ENCODE data around the gene RAB11A. TPM values are rescaled to one million over a fixed set of nuclear protein-coding genes. Genes with fewer than 3 reads are reported as not detected.
A peak's percentile ranks its signal among the peaks of the same experiment; 100 is the strongest.

The RAB11A gene
- total RNA-seq, 2 donors from 2014 or later: 122 to 183 TPM

DNA sequence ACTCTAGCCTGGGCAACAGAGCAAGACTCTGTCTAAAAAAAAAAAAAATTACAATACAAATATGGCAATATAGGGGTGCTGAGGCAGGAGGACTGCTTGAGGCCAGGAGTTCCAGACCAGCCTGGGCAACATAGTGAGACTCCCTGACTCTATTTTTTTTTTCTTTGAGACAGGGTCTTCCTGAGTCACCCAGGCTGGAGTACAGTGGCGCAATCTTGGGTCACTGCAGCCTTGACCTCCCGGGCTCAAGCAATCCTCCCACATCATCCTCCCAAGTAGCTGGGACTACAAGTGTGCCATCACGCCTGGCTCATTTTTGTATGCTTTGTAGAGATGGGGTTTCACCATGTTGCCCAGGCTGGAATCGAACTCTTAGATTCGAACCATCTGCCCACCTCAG lies 17.3 kb upstream of the RAB11A start:
- Histone ChIP-seq H3K9me3 (no peaks in the 10 kb centered on the region), H3K4me1 (no peaks in the 10 kb centered on the region), H3K36me3 (no peaks in the 10 kb centered on the region), H3K4me3 (no peak overlapping the region), H3K27me3 (no peaks in the 10 kb centered on the region), H3K27ac (no peak overlapping the region)
- DNase-seq (ENCODE audit: low spot score): no peak
- TF ChIP-seq, protein P1, sequence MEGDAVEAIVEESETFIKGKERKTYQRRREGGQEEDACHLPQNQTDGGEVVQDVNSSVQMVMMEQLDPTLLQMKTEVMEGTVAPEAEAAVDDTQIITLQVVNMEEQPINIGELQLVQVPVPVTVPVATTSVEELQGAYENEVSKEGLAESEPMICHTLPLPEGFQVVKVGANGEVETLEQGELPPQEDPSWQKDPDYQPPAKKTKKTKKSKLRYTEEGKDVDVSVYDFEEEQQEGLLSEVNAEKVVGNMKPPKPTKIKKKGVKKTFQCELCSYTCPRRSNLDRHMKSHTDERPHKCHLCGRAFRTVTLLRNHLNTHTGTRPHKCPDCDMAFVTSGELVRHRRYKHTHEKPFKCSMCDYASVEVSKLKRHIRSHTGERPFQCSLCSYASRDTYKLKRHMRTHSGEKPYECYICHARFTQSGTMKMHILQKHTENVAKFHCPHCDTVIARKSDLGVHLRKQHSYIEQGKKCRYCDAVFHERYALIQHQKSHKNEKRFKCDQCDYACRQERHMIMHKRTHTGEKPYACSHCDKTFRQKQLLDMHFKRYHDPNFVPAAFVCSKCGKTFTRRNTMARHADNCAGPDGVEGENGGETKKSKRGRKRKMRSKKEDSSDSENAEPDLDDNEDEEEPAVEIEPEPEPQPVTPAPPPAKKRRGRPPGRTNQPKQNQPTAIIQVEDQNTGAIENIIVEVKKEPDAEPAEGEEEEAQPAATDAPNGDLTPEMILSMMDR (IDR thresholded peaks at IDR 0.05): no peak

DNA sequence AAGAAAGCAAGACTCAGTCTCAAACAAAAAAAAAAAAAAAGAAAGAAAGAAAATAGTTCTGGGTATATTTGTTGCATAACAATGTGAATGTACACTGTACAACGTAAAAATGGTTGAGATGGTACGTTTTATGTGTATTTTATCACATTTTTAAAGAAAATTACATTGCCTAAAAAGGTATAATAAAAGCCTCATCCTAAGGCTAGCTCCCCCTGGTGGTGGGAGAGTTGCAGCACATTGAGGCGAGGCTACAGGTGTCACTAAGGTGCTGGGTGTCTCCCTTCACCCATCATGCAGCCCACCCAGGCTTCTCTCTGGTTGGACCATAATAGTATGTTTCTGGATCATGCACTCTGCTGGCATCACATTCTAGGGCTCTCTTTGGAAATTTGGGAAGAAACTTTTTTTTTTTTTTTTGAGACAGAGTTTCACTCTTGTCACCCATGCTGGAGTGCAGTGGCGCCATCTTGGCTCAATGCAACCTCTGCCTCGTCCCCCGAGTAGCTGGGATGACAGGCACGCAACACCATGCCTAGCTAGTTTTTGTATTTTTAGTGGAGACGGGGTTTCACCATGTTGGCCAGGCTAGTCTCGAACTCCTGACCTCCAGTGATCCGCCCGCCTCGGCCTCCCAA lies 12.4 kb upstream of the RAB11A start:
- TF ChIP-seq, protein P1 (IDR thresholded peaks at IDR 0.05): peak; percentile 83 to 85
- H3K27ac ChIP-seq: no peak overlapping the region
- no peaks in the 10 kb centered on the region for H3K36me3 ChIP-seq
- peak; percentile 68 for DNase-seq (ENCODE audit: low spot score)
- no peak overlapping the region for H3K4me3 ChIP-seq
- no peaks in the 10 kb centered on the region for H3K9me3 ChIP-seq
- no peaks in the 10 kb centered on the region for H3K4me1 ChIP-seq
- H3K27me3 ChIP-seq: no peaks in the 10 kb centered on the region

DNA sequence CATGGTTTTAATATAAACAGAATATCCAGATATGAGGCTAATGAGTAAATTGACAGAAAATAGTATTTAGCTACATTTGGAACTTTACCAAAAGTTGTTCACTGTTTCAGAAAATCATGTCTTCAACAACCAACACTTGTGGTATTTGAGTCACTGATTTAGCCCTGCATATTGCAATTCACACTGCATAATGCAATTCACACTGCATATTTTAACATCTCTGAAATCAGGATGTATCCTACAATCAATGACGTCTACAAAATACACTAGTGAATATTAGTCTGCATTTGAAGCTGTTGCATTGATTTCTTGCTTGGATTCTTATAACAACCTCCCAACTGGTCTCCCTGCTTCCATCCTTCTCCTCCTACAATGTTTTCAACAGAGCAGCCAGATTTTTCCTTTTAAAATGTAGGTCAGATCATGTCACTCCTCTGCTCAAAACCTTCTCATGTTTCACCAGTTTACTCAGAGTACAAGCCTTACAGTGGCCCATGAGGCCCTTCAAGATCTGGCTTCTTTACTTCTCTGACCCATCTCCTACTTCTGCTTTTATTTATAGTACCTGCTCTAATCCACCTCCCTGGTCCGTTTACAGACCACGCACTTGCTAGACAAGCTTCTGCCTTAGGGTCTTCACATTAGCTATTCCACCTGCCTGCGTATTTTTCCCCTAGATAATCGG lies 11.4 kb upstream of the RAB11A start:
- no peaks in the 10 kb centered on the region for H3K9me3 ChIP-seq
- H3K4me3 ChIP-seq: no peak overlapping the region
- no peaks in the 10 kb centered on the region for H3K27me3 ChIP-seq
- TF ChIP-seq, protein P1 (IDR thresholded peaks at IDR 0.05): no peak
- no peaks in the 10 kb centered on the region for H3K4me1 ChIP-seq
- no peak overlapping the region for H3K27ac ChIP-seq
- no peak for DNase-seq (ENCODE audit: low spot score)
- H3K36me3 ChIP-seq: no peaks in the 10 kb centered on the region

DNA sequence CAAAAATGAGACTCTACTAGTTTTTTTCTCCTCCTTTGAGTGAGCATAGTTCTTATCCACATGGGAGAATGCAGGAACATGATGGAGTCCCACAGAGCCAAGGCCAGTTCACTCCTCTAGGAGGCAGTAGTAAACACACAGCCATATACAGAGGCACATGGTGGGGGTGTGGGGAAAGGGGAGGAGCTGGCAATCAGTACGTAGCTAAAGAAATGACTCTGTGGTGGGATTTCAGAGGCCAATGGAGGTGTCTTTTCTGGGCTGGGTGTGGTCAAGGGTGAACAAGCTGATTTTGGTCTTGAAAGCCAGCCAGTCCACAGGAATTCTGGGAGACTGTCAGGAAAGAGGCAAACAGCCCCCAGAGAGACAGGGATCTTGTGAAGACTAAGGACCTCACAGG lies 6.6 kb upstream of the RAB11A start:
- Histone ChIP-seq H3K36me3 (no peaks in the 10 kb centered on the region), H3K9me3 (no peaks in the 10 kb centered on the region), H3K4me1 (no peaks in the 10 kb centered on the region), H3K27ac (no peak overlapping the region), H3K27me3 (no peaks in the 10 kb centered on the region), H3K4me3 (no peak overlapping the region)
- TF ChIP-seq, protein P1 (IDR thresholded peaks at IDR 0.05): peak in 1 of 2 donors; percentile 38
- no peak for DNase-seq (ENCODE audit: low spot score)

DNA sequence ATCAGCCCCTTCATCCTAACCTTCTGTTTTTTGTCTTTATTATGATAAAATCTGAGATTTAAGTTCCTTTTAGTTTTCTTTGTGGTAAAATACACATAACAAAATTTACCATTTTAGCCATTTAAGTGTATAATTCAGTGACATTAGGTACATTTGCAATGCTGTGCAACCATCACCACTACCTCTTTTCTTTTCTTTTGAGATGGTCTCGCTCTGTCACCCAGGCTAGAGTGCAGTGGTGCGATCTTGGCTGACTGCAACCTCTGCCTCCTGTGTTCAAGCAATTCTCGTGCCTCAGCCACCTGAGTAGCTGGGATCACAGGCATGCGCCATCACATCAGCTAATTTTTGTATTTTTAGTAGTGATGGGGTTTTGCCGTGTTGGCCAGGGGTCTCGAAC lies 6.2 kb upstream of the RAB11A start:
- TF ChIP-seq, protein P1 (IDR thresholded peaks at IDR 0.05): no peak
- no peaks in the 10 kb centered on the region for H3K27me3 ChIP-seq
- no peaks in the 10 kb centered on the region for H3K36me3 ChIP-seq
- H3K27ac ChIP-seq: no peak overlapping the region
- no peak for DNase-seq (ENCODE audit: low spot score)
- H3K4me3 ChIP-seq: no peak overlapping the region
- no peaks in the 10 kb centered on the region for H3K4me1 ChIP-seq
- no peaks in the 10 kb centered on the region for H3K9me3 ChIP-seq

All from right atrium auricular region (tissue), 2 donors.